HG03460 (cell line): ENCODE measurements around the gene HOXD11.

Source experiments
- ATAC-seq: cut with Tn5 transposase; IDR thresholded peaks from one replicate; pipeline ENCODE4 v1.9.1; 2021; ENCODE audit not compliant: unreplicated experiment

The HOXD11 gene

DNA sequence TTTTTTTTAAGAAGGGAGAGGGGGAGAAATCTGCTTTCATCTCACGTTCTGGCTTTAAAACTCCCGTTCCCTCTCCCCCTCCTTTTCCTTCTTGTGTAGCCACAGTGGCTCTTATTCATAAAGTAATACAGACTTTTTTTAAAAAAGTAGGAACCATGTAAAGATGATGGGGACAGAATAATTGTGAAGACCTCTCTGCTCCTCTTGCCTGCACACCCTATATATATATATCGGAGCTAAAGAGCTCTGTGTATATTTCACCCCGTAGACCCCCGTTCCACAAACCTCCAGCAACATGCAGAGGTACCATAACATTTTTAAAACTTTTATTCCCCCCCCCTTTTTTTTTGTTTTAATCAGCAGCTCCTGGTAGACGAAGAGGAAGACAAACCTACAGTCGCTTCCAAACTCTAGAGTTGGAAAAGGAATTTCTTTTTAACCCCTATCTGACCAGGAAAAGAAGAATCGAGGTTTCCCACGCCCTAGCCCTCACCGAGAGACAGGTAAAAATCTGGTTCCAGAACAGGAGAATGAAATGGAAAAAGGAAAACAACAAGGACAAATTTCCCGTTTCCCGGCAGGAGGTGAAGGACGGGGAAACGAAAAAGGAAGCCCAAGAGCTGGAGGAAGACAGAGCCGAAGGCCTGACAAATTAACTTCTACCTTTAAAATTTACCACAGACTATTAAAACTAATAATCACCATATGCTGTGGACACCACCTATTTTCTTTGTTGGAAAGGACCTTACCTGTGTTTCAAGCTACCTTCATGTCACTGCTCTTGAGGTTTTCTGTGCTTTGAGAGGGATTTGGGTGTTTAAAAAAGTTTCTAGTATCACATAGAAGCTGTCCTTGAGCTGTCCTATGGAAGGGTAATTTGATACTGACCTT is 24.1 kb downstream of the HOXD11 start:
- no peak for ATAC-seq

DNA sequence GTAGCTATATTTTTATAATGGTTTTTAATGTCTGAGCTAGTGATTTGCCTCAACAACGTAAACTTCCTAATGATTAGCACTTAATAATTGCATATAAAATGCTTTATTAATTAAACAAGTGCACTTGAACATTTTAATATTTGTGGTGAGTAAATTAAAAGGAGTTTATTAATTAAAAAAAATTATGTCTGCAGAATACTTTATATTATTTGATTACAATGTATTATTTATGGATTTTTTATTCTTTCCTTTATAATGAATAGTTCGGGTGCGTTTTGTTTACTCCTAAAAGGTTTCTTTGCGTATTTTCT is 24.7 kb downstream of the HOXD11 start:
- no peak for ATAC-seq

DNA sequence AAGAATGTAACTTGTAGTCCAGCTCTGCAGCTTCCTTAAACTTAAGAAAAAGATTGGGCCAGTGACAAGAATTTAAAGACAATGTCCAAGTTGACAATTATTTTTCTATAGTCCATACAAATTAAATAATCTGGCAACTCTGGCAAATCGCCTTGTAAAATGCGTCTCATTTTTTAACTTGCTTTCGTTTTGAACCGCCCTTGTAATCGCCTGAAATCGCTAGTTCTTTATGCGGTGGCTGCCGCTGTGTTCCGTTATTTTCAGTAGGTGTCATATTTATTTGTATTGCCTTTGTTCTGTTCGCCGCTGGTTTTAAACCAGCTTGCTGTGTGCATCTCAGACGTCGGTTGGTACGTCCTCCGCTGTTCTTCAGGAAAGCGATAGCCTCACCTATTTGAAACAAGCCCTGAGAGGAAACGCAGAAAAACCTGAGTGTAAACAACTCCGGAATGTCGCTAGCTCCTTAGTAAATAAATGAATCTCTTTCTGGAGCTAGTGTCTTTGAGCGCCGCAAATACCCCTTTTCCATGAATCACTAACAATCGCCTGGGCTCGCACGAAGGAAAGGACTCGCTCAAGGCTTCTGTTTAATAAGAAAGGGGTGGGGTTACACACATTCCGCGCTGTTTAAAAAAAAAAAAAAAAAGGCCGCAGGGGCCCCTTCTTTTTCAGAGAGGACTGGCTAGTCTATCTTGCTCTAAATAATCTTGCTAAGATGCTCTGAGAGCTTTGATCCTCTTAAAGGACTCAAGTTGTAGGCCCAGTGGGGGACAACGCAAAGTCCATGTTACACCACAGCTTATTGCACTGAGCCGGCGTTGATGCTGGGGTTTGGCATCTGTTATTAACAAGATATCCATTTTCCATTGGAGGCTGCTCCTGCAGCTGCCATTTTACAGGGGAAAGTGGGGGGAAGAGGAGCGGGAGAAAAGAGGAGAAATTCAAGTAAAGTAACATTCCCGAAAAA is 25.4 kb downstream of the HOXD11 start:
- ATAC-seq, result no peak

GRCh38 chr2:176133389-176133788 is 26.3 kb downstream of the HOXD11 start:
- no peak for ATAC-seq

DNA sequence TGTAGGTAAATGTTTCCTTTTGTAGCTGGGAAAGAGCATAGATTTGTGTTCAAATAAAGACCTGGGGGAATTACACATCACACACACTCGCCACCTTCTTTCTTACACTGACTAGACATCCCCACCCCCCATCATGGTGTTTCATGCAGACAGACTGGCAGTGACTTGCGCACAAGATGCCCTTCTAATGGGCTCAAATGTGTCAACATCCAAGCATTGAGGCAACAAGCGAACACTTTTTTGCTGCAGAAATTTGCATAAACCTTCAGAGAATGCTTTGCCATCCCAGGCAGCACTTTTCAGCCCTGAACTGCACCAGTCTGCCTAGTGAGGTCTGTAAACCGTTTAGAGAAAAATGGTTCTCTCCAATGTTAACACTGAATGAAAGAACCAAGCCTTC is 27.0 kb downstream of the HOXD11 start:
- ATAC-seq, result no peak

- no peak for ATAC-seq
Measured at GRCh38 chr2:176135035-176135440, 28.0 kb downstream of the HOXD11 start.

- no peak for ATAC-seq
Measured at GRCh38 chr2:176136374-176137251, 29.5 kb downstream of the HOXD11 start.

DNA sequence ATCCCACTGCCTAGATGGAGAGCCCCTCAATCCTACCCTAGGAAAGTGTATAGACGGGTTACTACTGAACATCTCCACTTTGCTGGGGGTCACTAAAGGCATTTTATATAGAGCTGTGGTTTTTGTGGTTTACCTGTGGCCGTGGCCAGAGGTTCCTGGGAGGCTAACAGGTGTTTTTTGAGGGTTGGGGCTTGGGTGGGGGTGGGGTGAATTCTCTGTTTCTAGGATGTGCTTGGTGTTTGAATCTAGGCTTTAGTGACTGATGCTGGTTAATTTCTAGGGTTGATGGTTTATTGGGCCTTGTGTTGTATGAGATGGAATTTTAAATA is 30.1 kb downstream of the HOXD11 start:
- no peak for ATAC-seq

- ATAC-seq, result no peak
Measured at GRCh38 chr2:176137906-176138305, 30.8 kb downstream of the HOXD11 start.

GRCh38 chr2:176138526-176138922 is 31.4 kb downstream of the HOXD11 start:
- no peak for ATAC-seq

- ATAC-seq, result no peak
Measured at GRCh38 chr2:176138923-176139660, 32.0 kb downstream of the HOXD11 start.

GRCh38 chr2:176139661-176140512 is 32.8 kb downstream of the HOXD11 start:
- no peak for ATAC-seq

DNA sequence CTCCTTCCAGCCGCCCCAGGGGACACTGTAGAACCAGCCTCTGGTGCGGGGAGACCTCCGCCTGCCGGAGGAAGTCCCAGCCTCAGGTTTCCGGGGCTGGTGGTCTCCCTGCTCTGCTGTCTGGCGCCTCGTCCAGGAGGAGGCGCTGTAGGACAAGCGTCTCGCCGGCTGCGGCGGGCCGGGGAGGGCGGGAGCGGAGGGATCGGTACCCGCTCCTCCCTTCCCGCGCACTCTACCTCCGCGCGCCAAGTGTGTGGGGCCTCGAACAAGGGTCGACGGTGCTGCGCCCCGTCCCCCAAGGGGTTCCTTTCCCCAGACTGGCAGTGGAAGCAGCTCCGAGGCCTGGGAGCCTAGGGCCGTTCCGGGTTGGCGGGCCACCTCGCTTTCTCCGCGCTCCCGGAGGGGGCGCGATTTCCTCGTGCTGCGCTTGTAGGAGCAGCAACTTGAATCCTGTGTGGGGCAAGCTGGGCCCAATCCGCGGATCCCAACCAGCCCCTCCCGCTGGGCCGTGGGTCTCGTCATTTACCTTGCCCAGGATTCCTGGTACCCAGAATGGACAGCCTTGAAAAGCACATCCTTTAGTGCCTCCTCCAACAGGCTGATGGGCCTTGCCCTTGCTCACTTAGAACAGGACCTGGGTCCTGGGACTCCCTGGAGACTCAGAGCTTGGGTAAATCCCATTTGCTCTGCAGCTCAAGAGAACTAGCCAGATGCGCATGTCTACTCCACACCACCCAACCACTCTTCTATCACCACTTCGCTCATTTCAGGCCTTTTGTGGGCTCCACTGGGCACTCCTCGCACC is 33.6 kb downstream of the HOXD11 start:
- peak; percentile 86 for ATAC-seq

GRCh38 chr2:176142281-176142680 is 35.2 kb downstream of the HOXD11 start:
- ATAC-seq, result no peak

DNA sequence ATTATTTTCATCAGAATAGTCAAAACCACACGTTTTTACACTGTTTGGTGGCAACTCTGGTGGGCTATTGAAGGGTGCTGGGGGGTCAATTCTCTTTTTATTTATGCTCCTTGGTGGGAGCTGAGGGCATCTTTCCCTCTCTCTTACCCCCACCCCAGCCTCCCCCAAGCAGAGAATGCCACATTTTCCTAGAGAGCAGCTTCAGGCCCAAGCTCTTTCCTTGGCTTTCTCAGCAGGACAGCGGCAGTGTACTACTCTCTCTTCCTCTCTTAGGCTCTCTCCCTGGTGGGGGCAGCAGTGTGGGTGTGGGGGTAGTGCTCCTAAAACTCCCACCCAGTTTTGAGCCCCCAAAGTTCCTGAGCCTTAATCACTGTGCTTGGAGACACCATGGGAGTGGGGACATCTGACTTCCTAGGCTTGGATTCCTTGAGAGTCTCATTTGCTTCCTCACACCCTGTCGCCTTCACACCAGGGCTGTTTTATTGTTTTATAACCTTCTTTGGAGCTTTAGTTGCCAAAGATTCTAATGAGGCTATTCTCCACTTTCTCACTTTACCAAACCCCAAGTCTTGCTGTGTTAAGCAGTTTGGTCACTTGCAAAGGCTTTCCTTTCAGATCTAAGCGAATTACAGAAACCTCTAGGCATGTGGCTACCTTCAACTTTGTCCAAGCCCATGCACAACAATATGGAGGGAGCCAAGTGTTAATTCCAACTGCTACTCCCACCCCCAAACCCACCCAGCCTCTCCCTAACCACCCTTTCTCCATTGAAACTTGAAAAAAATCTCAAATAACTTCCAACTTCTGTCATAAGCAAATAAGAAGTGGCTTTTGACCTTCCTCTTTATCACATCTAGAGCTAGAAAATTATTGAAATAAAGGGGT is 38.2 kb downstream of the HOXD11 start:
- no peak for ATAC-seq

GRCh38 chr2:176146101-176146500 is 39.0 kb downstream of the HOXD11 start:
- no peak for ATAC-seq

- ATAC-seq, result no peak
Measured at GRCh38 chr2:176146645-176147044, 39.6 kb downstream of the HOXD11 start.
